ENCODE measurements around the gene ACADL. TPM values are rescaled to one million over a fixed set of nuclear protein-coding genes. Genes with fewer than 3 reads are reported as not detected.

ACADL gene
- total and polyA plus RNA-seq, 2 donors: 0.22 to 4.9 TPM

GRCh38 chr2:210228586-210228985 is 3.3 kb upstream of the ACADL start:
- no peak for DNase-seq (ENCODE audit: extremely low spot score)
- H3K36me3 ChIP-seq (ENCODE audit: insufficient read depth): no peaks in the 10 kb centered on the region
- H3K4me3 ChIP-seq (ENCODE audit: low read depth, low read length): no peak overlapping the region
- WGBS: 91% methylated on average over 7 of the region's 7 CpGs
- H3K27ac ChIP-seq (ENCODE audit: low read depth): no peak overlapping the region
- no peaks in the 10 kb centered on the region for H3K4me1 ChIP-seq (ENCODE audit: insufficient read depth)

- H3K4me1 ChIP-seq (ENCODE audit: insufficient read depth): no peaks in the 10 kb centered on the region
- H3K27ac ChIP-seq (ENCODE audit: low read depth): no peak overlapping the region
- H3K36me3 ChIP-seq (ENCODE audit: insufficient read depth): no peaks in the 10 kb centered on the region
- H3K4me3 ChIP-seq (ENCODE audit: low read depth, low read length): no peak overlapping the region
- DNase-seq (ENCODE audit: extremely low spot score): no peak
- 87% methylated on average over 4 of the region's 4 CpGs for WGBS
Measured at GRCh38 chr2:210227290-210228088, 2.2 kb upstream of the ACADL start.

- Histone ChIP-seq H3K36me3 (ENCODE audit: insufficient read depth) (no peaks in the 10 kb centered on the region), H3K4me3 (ENCODE audit: low read depth, low read length) (no peak overlapping the region), H3K27ac (ENCODE audit: low read depth) (no peak overlapping the region), H3K4me1 (ENCODE audit: insufficient read depth) (no peaks in the 10 kb centered on the region)
- DNase-seq (ENCODE audit: extremely low spot score): no peak
- WGBS: 70% methylated on average over 2 of the region's 2 CpGs
Measured at GRCh38 chr2:210226223-210226622, 976 bp upstream of the ACADL start.

GRCh38 chr2:210224591-210224940 is 681 bp downstream of the ACADL start:
- Histone ChIP-seq H3K27ac (ENCODE audit: low read depth) (no peak overlapping the region), H3K36me3 (ENCODE audit: insufficient read depth) (no peaks in the 10 kb centered on the region), H3K4me3 (ENCODE audit: low read depth, low read length) (peak overlapping the region; percentile 36), H3K4me1 (ENCODE audit: insufficient read depth) (no peaks in the 10 kb centered on the region)
- DNase-seq (ENCODE audit: extremely low spot score): no peak
- WGBS: 6% methylated on average over 24 of the region's 24 CpGs

GRCh38 chr2:210215120-210215519 is 10.1 kb downstream of the ACADL start:
- Histone ChIP-seq H3K4me1 (ENCODE audit: insufficient read depth) (no peaks in the 10 kb centered on the region), H3K36me3 (ENCODE audit: insufficient read depth) (no peaks in the 10 kb centered on the region), H3K4me3 (ENCODE audit: low read depth, low read length) (no peak overlapping the region), H3K27ac (ENCODE audit: low read depth) (no peak overlapping the region)
- no peak for DNase-seq (ENCODE audit: extremely low spot score)
- 32% methylated on average over 1 of the region's 1 CpG for WGBS

- Histone ChIP-seq H3K36me3 (ENCODE audit: insufficient read depth) (no peaks in the 10 kb centered on the region), H3K27ac (ENCODE audit: low read depth) (no peak overlapping the region), H3K4me3 (ENCODE audit: low read depth, low read length) (no peak overlapping the region), H3K4me1 (ENCODE audit: insufficient read depth) (no peaks in the 10 kb centered on the region)
- 93% methylated on average over 1 of the region's 1 CpG for WGBS
- no peak for DNase-seq (ENCODE audit: extremely low spot score)
Measured at GRCh38 chr2:210210185-210210584, 15.1 kb downstream of the ACADL start.

- no peaks in the 10 kb centered on the region for H3K36me3 ChIP-seq (ENCODE audit: insufficient read depth)
- DNase-seq (ENCODE audit: extremely low spot score): no peak
- H3K27ac ChIP-seq (ENCODE audit: low read depth): no peak overlapping the region
- no peak overlapping the region for H3K4me3 ChIP-seq (ENCODE audit: low read depth, low read length)
- H3K4me1 ChIP-seq (ENCODE audit: insufficient read depth): no peaks in the 10 kb centered on the region
- WGBS: 78% methylated on average over 1 of the region's 1 CpG
Measured at GRCh38 chr2:210207929-210208328, 17.3 kb downstream of the ACADL start.

- Histone ChIP-seq H3K4me1 (ENCODE audit: insufficient read depth) (no peaks in the 10 kb centered on the region), H3K36me3 (ENCODE audit: insufficient read depth) (no peaks in the 10 kb centered on the region), H3K4me3 (ENCODE audit: low read depth, low read length) (no peak overlapping the region), H3K27ac (ENCODE audit: low read depth) (no peak overlapping the region)
- DNase-seq (ENCODE audit: extremely low spot score): no peak
- WGBS: 60% methylated on average over 1 of the region's 1 CpG
Measured at GRCh38 chr2:210203558-210203957, 21.7 kb downstream of the ACADL start.

GRCh38 chr2:210203147-210203546 is 22.1 kb downstream of the ACADL start:
- DNase-seq (ENCODE audit: extremely low spot score): no peak
- H3K27ac ChIP-seq (ENCODE audit: low read depth): no peak overlapping the region
- no peaks in the 10 kb centered on the region for H3K4me1 ChIP-seq (ENCODE audit: insufficient read depth)
- 56% methylated on average over 1 of the region's 1 CpG for WGBS
- no peak overlapping the region for H3K4me3 ChIP-seq (ENCODE audit: low read depth, low read length)
- no peaks in the 10 kb centered on the region for H3K36me3 ChIP-seq (ENCODE audit: insufficient read depth)

- Histone ChIP-seq H3K4me3 (ENCODE audit: low read depth, low read length) (no peak overlapping the region), H3K27ac (ENCODE audit: low read depth) (no peak overlapping the region), H3K36me3 (ENCODE audit: insufficient read depth) (no peaks in the 10 kb centered on the region), H3K4me1 (ENCODE audit: insufficient read depth) (no peaks in the 10 kb centered on the region)
- DNase-seq (ENCODE audit: extremely low spot score): no peak
- 80% methylated on average over 3 of the region's 3 CpGs for WGBS
Measured at GRCh38 chr2:210199854-210200253, 25.4 kb downstream of the ACADL start.

- H3K4me3 ChIP-seq (ENCODE audit: low read depth, low read length): no peak overlapping the region
- no peak for DNase-seq (ENCODE audit: extremely low spot score)
- no peaks in the 10 kb centered on the region for H3K36me3 ChIP-seq (ENCODE audit: insufficient read depth)
- H3K27ac ChIP-seq (ENCODE audit: low read depth): no peak overlapping the region
- no peaks in the 10 kb centered on the region for H3K4me1 ChIP-seq (ENCODE audit: insufficient read depth)
Measured at GRCh38 chr2:210199186-210199765, 26.0 kb downstream of the ACADL start.

GRCh38 chr2:210198326-210198725 is 26.9 kb downstream of the ACADL start:
- WGBS: 27% methylated on average over 1 of the region's 1 CpG
- Histone ChIP-seq H3K27ac (ENCODE audit: low read depth) (no peak overlapping the region), H3K36me3 (ENCODE audit: insufficient read depth) (no peaks in the 10 kb centered on the region), H3K4me3 (ENCODE audit: low read depth, low read length) (no peak overlapping the region), H3K4me1 (ENCODE audit: insufficient read depth) (no peaks in the 10 kb centered on the region)
- no peak for DNase-seq (ENCODE audit: extremely low spot score)

- Histone ChIP-seq H3K27ac (ENCODE audit: low read depth) (no peak overlapping the region), H3K36me3 (ENCODE audit: insufficient read depth) (no peaks in the 10 kb centered on the region), H3K4me1 (ENCODE audit: insufficient read depth) (no peaks in the 10 kb centered on the region), H3K4me3 (ENCODE audit: low read depth, low read length) (no peak overlapping the region)
- no peak for DNase-seq (ENCODE audit: extremely low spot score)
- 45% methylated on average over 2 of the region's 2 CpGs for WGBS
Measured at GRCh38 chr2:210197720-210198119, 27.5 kb downstream of the ACADL start.

- Histone ChIP-seq H3K4me3 (ENCODE audit: low read depth, low read length) (no peak overlapping the region), H3K4me1 (ENCODE audit: insufficient read depth) (no peaks in the 10 kb centered on the region), H3K27ac (ENCODE audit: low read depth) (no peak overlapping the region), H3K36me3 (ENCODE audit: insufficient read depth) (no peaks in the 10 kb centered on the region)
- 22% methylated on average over 8 of the region's 8 CpGs for WGBS
- no peak for DNase-seq (ENCODE audit: extremely low spot score)
Measured at GRCh38 chr2:210195101-210195852, 30.0 kb downstream of the ACADL start.
